GM19467 (cell line): ENCODE measurements around the gene DDX46.
A peak's percentile ranks its signal among the peaks of the same experiment; 100 is the strongest.
"Not testable (repeated sequence)": the region's sequence is repeated elsewhere in the genome, so short reads cannot be mapped to it uniquely, and the experiment has no call there.

Source experiments
- ATAC-seq: cut with Tn5 transposase; IDR thresholded peaks from one replicate; pipeline ENCODE4 v1.9.1; 2021; ENCODE audit warnings: mild to moderate bottlenecking, moderate library complexity; ENCODE audit not compliant: unreplicated experiment

Gene DDX46

GRCh38 chr5:134758504-134759341, at the start of gene DDX46:
TSS of gene DDX46 (plus strand) at chr5:134758779. CDS start at chr5:134758939, 160 bp downstream.
- peak; percentile 94 for ATAC-seq

- no peak for ATAC-seq
These were observed 44.5 kb upstream of the DDX46 start for GRCh38 chr5:134714120-134714519.

GRCh38 chr5:134714541-134714940, 44.0 kb upstream of the DDX46 start:
- ATAC-seq, result no peak

- ATAC-seq, result not testable (repeated sequence)
These were observed 43.1 kb upstream of the DDX46 start for GRCh38 chr5:134715466-134715865.

DNA sequence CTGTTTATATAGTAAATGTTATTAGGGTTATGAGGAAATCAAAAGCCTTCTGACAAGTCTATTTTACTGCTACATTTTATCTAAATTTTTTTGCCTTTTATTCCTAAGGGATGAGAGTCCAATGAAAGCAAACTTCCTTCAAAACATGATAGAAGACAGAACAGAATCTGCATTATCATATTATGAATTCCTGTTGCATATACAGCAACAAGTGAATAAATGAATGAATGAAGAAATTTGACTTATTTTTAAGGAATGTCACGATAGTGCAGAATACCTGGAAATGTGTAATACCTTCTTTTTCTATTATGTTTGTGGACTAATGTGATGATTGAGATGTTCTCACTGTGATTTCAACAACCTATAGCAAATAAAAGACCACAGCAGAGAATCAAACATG, 33.7 kb upstream of the DDX46 start:
- no peak for ATAC-seq

GRCh38 chr5:134732819-134733218, 25.8 kb upstream of the DDX46 start:
- ATAC-seq, result no peak

DNA sequence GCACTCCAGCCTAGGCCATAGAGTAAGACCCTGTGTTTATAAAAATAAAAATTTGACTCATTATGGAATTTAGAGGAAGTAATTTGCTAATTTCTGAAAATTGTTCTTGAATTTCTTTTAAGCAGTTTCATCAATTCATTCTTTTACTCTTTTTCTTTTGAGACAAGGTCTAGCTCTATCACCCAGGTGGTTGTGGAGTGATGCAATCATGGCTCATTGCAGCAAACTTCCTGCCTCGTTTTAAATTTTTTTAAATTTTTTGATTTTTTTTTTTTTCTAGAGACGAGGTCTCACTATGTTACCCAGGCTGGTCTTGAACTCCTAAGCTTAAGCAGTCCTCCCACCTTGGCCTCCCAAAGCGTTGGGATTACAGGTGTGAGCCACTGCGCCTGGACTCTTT, 23.3 kb upstream of the DDX46 start:
- no peak for ATAC-seq

DNA sequence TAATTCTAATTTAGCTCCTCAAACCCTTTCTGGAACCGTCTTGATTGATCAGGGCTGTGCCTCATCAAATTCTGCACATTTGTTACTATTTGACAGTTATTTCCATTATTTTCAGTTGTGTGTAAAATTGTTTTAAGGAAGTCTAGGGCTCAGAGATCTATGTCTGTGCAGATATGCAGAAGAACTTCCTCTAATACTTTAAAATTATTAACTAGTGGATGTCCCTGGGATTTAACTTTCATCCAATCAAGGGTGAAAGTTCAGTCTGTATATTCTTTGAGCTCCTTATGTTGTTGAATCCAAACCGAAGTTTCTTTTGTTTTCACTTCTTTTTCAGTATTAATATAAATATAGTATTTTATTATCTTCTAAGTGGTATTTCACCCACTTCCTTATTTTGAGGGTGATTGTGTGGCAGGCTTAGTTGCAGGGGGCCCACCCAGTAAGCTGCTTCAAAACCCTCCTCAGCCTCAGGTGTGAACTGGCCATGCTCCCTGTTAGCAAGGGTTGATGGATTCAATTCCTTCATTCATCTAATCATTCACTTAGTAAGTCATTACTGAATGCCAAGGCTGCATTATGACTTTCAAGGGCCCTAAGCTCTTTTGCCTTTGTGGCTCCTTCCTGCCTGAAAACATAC, 22.3 kb upstream of the DDX46 start:
- ATAC-seq, result no peak

GRCh38 chr5:134738133-134738962, 20.2 kb upstream of the DDX46 start, which contains the start of gene CAMLG:
TSS of gene CAMLG (plus strand) at chr5:134738548. CDS start at chr5:134738621, 73 bp downstream.
- peak; percentile 93 for ATAC-seq

GRCh38 chr5:134738963-134739661, 19.5 kb upstream of the DDX46 start:
- no peak for ATAC-seq

DNA sequence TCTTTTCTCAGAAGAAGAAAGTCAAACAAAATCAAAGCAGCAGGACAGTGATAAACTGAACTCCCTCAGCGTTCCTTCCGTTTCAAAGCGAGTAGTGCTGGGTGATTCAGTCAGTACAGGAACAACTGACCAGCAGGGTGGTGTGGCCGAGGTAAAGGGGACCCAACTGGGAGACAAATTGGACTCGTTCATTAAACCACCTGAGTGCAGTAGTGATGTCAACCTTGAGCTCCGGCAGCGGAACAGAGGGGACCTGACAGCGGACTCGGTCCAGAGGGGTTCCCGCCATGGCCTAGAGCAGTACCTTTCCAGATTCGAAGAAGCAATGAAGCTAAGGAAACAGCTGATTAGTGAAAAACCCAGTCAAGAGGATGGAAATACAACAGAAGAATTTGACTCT, 17.5 kb upstream of the DDX46 start:
- no peak for ATAC-seq

DNA sequence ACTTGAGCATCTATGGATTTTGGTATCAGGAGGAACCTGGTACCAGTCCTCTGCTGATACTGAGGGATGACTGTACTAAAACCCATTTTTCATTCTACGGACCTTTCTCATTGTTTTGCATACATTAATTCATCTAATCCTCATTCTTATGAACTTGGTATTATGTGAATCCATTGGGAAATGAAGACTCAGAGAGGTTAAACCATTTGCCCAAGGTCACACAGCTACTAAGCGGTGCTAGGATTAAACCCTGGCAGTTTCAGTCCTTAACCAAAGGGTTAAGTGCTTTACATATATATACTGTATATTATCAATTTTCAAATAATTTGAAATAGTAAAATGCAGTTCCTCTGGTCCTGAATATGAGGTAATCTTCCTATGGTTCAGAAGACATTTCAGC, 16.4 kb upstream of the DDX46 start:
- ATAC-seq, result no peak

- ATAC-seq, result no peak
These were observed 9.2 kb upstream of the DDX46 start for GRCh38 chr5:134749415-134749814.

DNA sequence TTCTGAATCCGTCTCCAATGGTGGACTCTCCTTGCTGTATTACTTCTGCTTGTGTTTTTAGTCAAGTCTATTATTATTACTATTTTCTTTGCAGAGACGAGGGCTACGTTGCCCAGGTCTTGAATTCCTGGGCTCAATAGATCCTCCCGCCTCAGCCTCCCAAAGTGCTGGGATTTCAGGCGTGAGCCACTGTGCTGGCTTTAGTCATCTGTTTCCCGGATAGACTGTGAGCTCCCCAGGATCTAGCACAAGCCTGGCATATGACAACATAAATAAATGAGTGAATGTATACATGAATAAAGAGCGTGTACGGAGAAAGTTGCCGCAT, 439 bp upstream of the DDX46 start:
- peak; percentile 16 for ATAC-seq

DNA sequence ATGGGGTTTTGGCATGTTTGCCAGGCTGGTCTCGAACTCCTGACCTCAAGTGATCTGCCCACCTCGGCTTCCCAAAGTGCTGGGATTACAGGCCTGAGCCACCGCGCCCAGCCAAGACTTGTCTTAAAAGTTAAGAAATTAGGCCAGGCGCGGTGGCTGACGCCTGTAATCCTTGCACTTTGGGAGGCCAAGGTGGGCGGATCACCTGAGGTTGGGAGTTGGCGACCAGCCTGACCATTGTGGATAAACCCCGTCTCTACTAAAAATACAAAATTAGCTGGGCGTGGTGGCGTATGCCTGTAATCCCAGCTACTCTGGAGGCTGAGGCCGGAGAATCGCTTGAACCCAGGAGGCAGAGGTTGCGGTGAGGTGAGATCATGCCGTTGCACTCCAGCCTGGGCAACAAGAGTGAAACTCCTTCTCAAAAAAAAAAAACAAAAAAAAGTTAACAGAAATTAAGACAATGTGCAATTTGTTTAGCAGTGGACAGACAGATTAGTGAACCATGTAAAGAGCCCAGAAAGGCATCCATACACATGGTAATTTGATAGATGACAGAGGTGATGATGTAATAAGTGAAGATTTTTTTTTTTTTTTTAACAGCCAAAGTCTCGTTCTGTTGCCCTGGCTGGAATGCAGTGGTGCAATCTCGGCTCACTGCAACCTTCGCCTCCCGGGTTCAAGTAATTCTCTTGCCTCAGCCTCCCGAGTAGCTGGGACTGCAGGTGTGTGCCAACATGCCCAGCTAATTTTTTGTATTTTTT, 9.1 kb downstream of the DDX46 start:
- ATAC-seq, result not testable (repeated sequence)

- no peak for ATAC-seq
These were observed 10.6 kb downstream of the DDX46 start for GRCh38 chr5:134769206-134769605.

DNA sequence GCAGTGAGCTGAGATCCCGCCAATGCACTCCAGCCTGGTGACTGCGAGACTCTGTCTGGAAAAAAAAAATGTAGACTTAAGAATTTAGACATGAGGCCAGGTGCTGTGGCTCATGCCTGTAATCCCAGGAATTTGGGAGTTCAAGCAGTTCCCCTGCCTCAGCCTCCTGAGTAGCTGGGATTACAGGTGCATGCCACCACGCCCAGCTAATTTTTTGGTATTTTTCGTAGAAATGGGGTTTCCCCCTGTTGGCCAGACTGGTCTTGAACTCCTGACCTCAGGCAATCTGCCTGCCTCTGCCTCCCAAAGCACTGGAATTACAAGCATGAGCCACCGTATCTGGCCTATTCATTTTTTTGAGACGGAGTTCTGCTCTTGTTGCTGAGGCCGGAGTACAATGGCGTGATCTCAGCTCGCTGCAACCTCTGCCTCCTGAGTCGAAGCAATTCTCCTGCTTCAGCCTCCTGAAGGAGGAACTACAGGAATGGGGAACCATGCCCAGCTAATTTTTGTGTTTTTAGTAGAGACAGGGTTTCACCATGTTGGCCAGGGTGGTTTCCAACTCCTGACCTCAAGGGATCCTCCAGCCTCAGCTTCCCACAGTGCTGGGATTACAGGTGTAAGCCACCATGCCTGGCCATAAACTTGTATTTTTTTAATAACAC, 14.0 kb downstream of the DDX46 start:
- ATAC-seq, result no peak

- ATAC-seq, result no peak
These were observed 18.8 kb downstream of the DDX46 start for GRCh38 chr5:134777366-134777765.

DNA sequence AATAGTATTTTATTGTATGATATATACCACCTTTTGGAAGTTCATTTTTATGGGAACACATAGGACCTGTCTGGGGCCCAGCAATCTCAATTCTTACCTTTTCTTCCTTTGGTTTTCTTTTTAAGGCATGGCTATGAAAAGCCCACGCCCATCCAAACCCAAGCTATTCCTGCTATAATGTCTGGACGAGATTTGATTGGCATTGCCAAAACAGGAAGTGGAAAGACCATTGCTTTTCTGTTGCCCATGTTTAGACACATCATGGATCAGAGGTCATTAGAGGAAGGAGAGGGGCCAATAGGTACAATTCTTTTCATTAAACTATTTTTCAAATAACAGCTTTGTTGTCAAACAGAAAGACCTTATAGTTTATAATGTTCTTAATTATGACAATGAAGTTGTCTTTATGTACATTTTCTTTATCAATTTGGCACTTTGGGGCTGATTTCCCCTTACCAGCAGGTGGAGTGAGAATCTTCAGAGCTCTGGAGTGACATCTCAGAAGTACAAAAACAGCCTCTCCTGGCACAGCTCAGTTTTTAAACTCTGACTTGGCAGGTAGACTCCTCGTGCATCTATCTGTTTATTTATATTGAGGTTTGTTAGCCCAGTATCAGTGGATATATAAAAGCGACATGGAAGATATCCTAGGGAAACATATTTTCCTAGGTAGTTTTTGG, 25.8 kb downstream of the DDX46 start:
- ATAC-seq, result no peak
